ENCODE measurements around the gene ICAM4. TPM values are rescaled to one million over a fixed set of nuclear protein-coding genes. Genes with fewer than 3 reads are reported as not detected.

The ICAM4 gene
- total and polyA plus RNA-seq, 2 donors (not counting 3 experiments of a cell fraction or from before 2014, with no cell fraction given) = 0.44 to 0.49 TPM

DNA sequence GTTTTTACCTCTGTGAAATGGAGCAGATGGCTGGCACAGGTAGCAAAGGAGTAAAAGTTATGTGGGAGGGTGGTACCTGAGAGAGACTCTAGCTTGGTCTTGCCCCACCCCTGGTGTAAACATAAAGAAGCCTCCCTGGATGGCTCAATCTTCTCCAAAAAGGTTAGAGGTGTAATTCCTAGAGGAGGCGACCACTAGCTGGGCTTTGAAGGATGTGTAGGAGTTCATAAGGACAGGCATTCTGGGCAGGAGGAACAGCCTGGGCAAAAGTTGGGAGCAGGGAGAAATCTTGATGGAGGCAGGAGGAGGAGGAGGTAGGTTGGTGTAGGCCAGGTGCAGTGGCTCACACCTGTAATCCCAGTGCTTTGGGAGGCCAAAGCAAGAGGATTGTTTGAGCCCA, 7.8 kb upstream of the ICAM4 start:
- no peak overlapping the region for H3K27ac ChIP-seq (ENCODE audit: insufficient read depth, low read depth, low read length)
- no peaks in the 10 kb centered on the region for H3K4me1 ChIP-seq (ENCODE audit: control insufficient read depth, extremely low read depth, insufficient read depth, low read length)
- no peak overlapping the region for H3K9ac ChIP-seq (replicated peaks; ENCODE audit: extremely low read depth, insufficient read depth, low read length)
- no peaks in the 10 kb centered on the region for H3K9me3 ChIP-seq (replicated peaks; ENCODE audit: control insufficient read depth, insufficient read depth, low read length)
- dilution Hi-C loops (cut with MboI; ENCODE audit: extremely low pct_ligation_motif_present, low sequenced_read_pairs) (no loop called here), intact Hi-C loops (cut with micrococcal nuclease) (no loop called here)
- ChIA-PET POLR2A (interaction anchor here (1.1 kb wide), 1 partner anchor 10 kb away, joined by 13 read pairs; no protein-coding TSS in a partner anchor), CTCF (interaction anchor here (2.5 to 3.7 kb wide), 2 partner anchors 9 to 20 kb away, joined by 12 to 14 read pairs; no protein-coding TSS in a partner anchor)
- DNase-seq (ENCODE audit: low read depth, low spot score) (no peak), FAIRE-seq (no peak)
- no peaks in the 10 kb centered on the region for H3K9me1 ChIP-seq (replicated peaks; ENCODE audit: control insufficient read depth, extremely low read depth, insufficient read depth, low read length)
- no TSS peak for BruUV-seq (replicated peaks)
- H3K27me3 ChIP-seq (ENCODE audit: control insufficient read depth in 2 of 2, insufficient read depth in 2 of 2, low read length in 2 of 2) = no peaks in the 10 kb centered on the region
- H3K4me2 ChIP-seq (ENCODE audit: insufficient read depth, low read length) = no peak overlapping the region
- H3K79me2 ChIP-seq (ENCODE audit: control insufficient read depth, insufficient read depth, low read length) = no peaks in the 10 kb centered on the region
- H4K20me1 ChIP-seq (replicated peaks; ENCODE audit: control insufficient read depth, extremely low read depth, insufficient read depth, low read length) = no peaks in the 10 kb centered on the region
- no peak overlapping the region for H2AFZ ChIP-seq (ENCODE audit: low read depth, low read length)
- peaks cover 0 to 2% of the 10 kb centered on the region in 2 experiments for H3K36me3 ChIP-seq (ENCODE audit: control insufficient read depth in 2 of 2, extremely low read depth in 1 of 2, insufficient read depth in 2 of 2, low read length in 2 of 2)
- TF ChIP-seq FOS (IDR thresholded peaks at IDR 0.05; ENCODE audit: borderline replicate concordance, insufficient read depth, low read length) = no peak
- no peak for TF ChIP-seq POLR2AphosphoS5 (IDR thresholded peaks at IDR 0.05; ENCODE audit: insufficient read depth, low read depth, low read length)
- TF ChIP-seq MYC (IDR thresholded peaks at IDR 0.05; ENCODE audit: low read depth, low read length) = no peak
- TF ChIP-seq, protein P1, sequence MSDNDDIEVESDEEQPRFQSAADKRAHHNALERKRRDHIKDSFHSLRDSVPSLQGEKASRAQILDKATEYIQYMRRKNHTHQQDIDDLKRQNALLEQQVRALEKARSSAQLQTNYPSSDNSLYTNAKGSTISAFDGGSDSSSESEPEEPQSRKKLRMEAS (IDR thresholded peaks at IDR 0.05; ENCODE audit: insufficient read depth, insufficient read length) = no peak
- no peak overlapping the region for H3K4me3 ChIP-seq (replicated peaks in 1 of 3; ENCODE audit: insufficient read depth in 1 of 3, low read depth in 1 of 3, low read length in 3 of 3)

- POLR2A ChIA-PET = interaction anchor here (0.6 kb wide), 1 partner anchor 46 kb away, joined by 3 read pairs; no protein-coding TSS in a partner anchor
- intact Hi-C loops (cut with micrococcal nuclease) (no loop called here), dilution Hi-C loops (cut with MboI; ENCODE audit: extremely low pct_ligation_motif_present, low sequenced_read_pairs) (no loop called here)
- H3K9me1 ChIP-seq (replicated peaks; ENCODE audit: control insufficient read depth, extremely low read depth, insufficient read depth, low read length) = no peaks in the 10 kb centered on the region
- H3K27ac ChIP-seq (ENCODE audit: insufficient read depth, low read depth, low read length) = no peak overlapping the region
- no peak overlapping the region for H2AFZ ChIP-seq (ENCODE audit: low read depth, low read length)
- no peaks in the 10 kb centered on the region for H3K27me3 ChIP-seq (ENCODE audit: control insufficient read depth in 2 of 2, insufficient read depth in 2 of 2, low read length in 2 of 2)
- H4K20me1 ChIP-seq (replicated peaks; ENCODE audit: control insufficient read depth, extremely low read depth, insufficient read depth, low read length) = no peaks in the 10 kb centered on the region
- H3K9ac ChIP-seq (replicated peaks; ENCODE audit: extremely low read depth, insufficient read depth, low read length) = no peak overlapping the region
- H3K79me2 ChIP-seq (ENCODE audit: control insufficient read depth, insufficient read depth, low read length) = no peaks in the 10 kb centered on the region
- CTCF ChIA-PET = interaction anchor here (0.8 to 3.7 kb wide), 7 partner anchors 9 to 111 kb away, joined by 3 to 12 read pairs (median 4); partner anchors contain the start of genes ICAM1 and ICAM5
- H3K4me3 ChIP-seq (replicated peaks in 1 of 3; ENCODE audit: insufficient read depth in 1 of 3, low read depth in 1 of 3, low read length in 3 of 3) = no peak overlapping the region
- TF ChIP-seq MYC (IDR thresholded peaks at IDR 0.05; ENCODE audit: low read depth, low read length) (no peak), POLR2A (IDR thresholded peaks at IDR 0.05; ENCODE audit: low read depth, low read length) (no peak), EZH2 (IDR thresholded peaks at IDR 0.05; ENCODE audit: borderline replicate concordance, low read depth, low read length, severe bottlenecking) (no peak), POLR2AphosphoS5 (IDR thresholded peaks at IDR 0.05; ENCODE audit: insufficient read depth, low read depth, low read length) (no peak), JUN (IDR thresholded peaks at IDR 0.05; ENCODE audit: borderline replicate concordance, insufficient read depth, insufficient read length, low read depth) (no peak), GATA2 (IDR thresholded peaks at IDR 0.05; ENCODE audit: insufficient read depth, insufficient read length, low read depth, low read length) (no peak)
- TF ChIP-seq, protein P1 (IDR thresholded peaks at IDR 0.05; ENCODE audit: insufficient read depth, insufficient read length) = no peak
- TF ChIP-seq, protein P2, sequence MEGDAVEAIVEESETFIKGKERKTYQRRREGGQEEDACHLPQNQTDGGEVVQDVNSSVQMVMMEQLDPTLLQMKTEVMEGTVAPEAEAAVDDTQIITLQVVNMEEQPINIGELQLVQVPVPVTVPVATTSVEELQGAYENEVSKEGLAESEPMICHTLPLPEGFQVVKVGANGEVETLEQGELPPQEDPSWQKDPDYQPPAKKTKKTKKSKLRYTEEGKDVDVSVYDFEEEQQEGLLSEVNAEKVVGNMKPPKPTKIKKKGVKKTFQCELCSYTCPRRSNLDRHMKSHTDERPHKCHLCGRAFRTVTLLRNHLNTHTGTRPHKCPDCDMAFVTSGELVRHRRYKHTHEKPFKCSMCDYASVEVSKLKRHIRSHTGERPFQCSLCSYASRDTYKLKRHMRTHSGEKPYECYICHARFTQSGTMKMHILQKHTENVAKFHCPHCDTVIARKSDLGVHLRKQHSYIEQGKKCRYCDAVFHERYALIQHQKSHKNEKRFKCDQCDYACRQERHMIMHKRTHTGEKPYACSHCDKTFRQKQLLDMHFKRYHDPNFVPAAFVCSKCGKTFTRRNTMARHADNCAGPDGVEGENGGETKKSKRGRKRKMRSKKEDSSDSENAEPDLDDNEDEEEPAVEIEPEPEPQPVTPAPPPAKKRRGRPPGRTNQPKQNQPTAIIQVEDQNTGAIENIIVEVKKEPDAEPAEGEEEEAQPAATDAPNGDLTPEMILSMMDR (IDR thresholded peaks at IDR 0.05; ENCODE audit: extremely low read depth in 1 of 2, insufficient read depth in 1 of 2, low read depth in 1 of 2, low read length in 2 of 2) = no peak
- DNase-seq (ENCODE audit: low read depth, low spot score) = no peak
- H3K36me3 ChIP-seq (ENCODE audit: control insufficient read depth in 2 of 2, extremely low read depth in 1 of 2, insufficient read depth in 2 of 2, low read length in 2 of 2) = peaks cover 0 to 4% of the 10 kb centered on the region in 2 experiments
- no peaks in the 10 kb centered on the region for H3K9me3 ChIP-seq (replicated peaks; ENCODE audit: control insufficient read depth, insufficient read depth, low read length)
- no peak overlapping the region for H3K4me2 ChIP-seq (ENCODE audit: insufficient read depth, low read length)
- no peak for FAIRE-seq
- no peaks in the 10 kb centered on the region for H3K4me1 ChIP-seq (ENCODE audit: control insufficient read depth, extremely low read depth, insufficient read depth, low read length)
- no TSS peak for BruUV-seq (replicated peaks)
Observed at GRCh38 chr19:10279737-10280442, 6.9 kb upstream of the ICAM4 start.
